Gastroesophageal sphincter (tissue), 3 donors: Measurements from ENCODE around the gene HTR3E.

Experiments used
- CTCF ChIP-seq, 4 experiments: fragments of 200-600 bp in 2 of 4; fragments of 450-650 bp in 2 of 4; sonication (generic) in 1 of 4; IDR thresholded peaks; one replicate each; pipeline ENCODE4 v1.5.1; 2017 to 2019; ENCODE audit warnings: antibody characterized with exemption in 4 of 4, mild to moderate bottlenecking in 2 of 4, moderate library complexity in 2 of 4
- EP300 ChIP-seq: sonication (generic); formaldehyde crosslinking; IDR thresholded peaks from one replicate; pipeline ENCODE4 v1.6.1; 2017; ENCODE audit warnings: antibody characterized with exemption, mild to moderate bottlenecking
- POLR2A ChIP-seq, 2 donors: fragments of 450-650 bp; IDR thresholded peaks; one replicate each; pipeline ENCODE4 v1.6.1; 2017; ENCODE audit warnings: antibody characterized with exemption in 2 of 2, mild to moderate bottlenecking in 2 of 2, moderate library complexity in 1 of 2

GRCh38 chr3:184144505-184144904 is 47.6 kb downstream of the HTR3E start:
- no peak for TF ChIP-seq CTCF (IDR thresholded peaks at IDR 0.05)
- no peak for TF ChIP-seq EP300
- TF ChIP-seq POLR2A (IDR thresholded peaks at IDR 0.05), result no peak
